CD4-positive, CD25-positive, alpha-beta regulatory T cell (primary cell): Measurements from ENCODE around the gene KRTAP29-1. TPM values are rescaled to one million over a fixed set of nuclear protein-coding genes. Genes with fewer than 3 reads are reported as not detected.

Experiments used
- polyA plus RNA-seq, 4 donors: library from polyadenylated mRNA; unstranded; fragments of 300-500 nt; fragmentation: Illumina TruSeq; gene quantifications; one replicate each; pipeline ENCODE4 v1.2.3, GENCODE V29; 2021
- total RNA-seq: library from RNA; stranded (reverse); gene quantifications from one replicate; pipeline ENCODE4 v1.2.3, GENCODE V29; 2022

Gene KRTAP29-1
- total and polyA plus RNA-seq, 5 donors from 2014 or later, result 0.63 TPM; not detected in 4

Other genes with a start within 250 kb of the KRTAP29-1 start
Only the 30 nearest of the 37 such genes appear.
- not detected for gene KRTAP4-16, start 200.6 kb downstream of the KRTAP29-1 start, total RNA-seq
- gene KRTAP4-16, start 200.6 kb downstream of the KRTAP29-1 start, polyA plus RNA-seq, result not detected
- gene KRTAP4-9, start 197.5 kb downstream of the KRTAP29-1 start, total RNA-seq, result not detected
- gene KRTAP4-9, start 197.5 kb downstream of the KRTAP29-1 start, polyA plus RNA-seq, result not detected
- gene KRTAP4-11, start 184.5 kb downstream of the KRTAP29-1 start, total RNA-seq, result not detected
- not detected for gene KRTAP4-11, start 184.5 kb downstream of the KRTAP29-1 start, polyA plus RNA-seq
- gene KRTAP4-12, start 178.7 kb downstream of the KRTAP29-1 start, total RNA-seq, result not detected
- gene KRTAP4-12, start 178.7 kb downstream of the KRTAP29-1 start, polyA plus RNA-seq, result not detected
- not detected for gene KRTAP4-6, start 162.3 kb downstream of the KRTAP29-1 start, total RNA-seq
- gene KRTAP4-6, start 162.3 kb downstream of the KRTAP29-1 start, polyA plus RNA-seq, result not detected
- not detected for gene KRTAP4-5, start 153.0 kb downstream of the KRTAP29-1 start, total RNA-seq
- not detected for gene KRTAP4-5, start 153.0 kb downstream of the KRTAP29-1 start, polyA plus RNA-seq
- not detected for gene KRTAP4-4, start 142.1 kb downstream of the KRTAP29-1 start, total RNA-seq
- not detected for gene KRTAP4-4, start 142.1 kb downstream of the KRTAP29-1 start, polyA plus RNA-seq
- gene KRTAP4-3, start 134.6 kb downstream of the KRTAP29-1 start, total RNA-seq, result not detected
- gene KRTAP4-3, start 134.6 kb downstream of the KRTAP29-1 start, polyA plus RNA-seq, result not detected
- gene KRTAP4-2, start 124.6 kb downstream of the KRTAP29-1 start, total RNA-seq, result not detected
- not detected for gene KRTAP4-2, start 124.6 kb downstream of the KRTAP29-1 start, polyA plus RNA-seq
- not detected for gene KRTAP4-1, start 117.9 kb downstream of the KRTAP29-1 start, total RNA-seq
- not detected for gene KRTAP4-1, start 117.9 kb downstream of the KRTAP29-1 start, polyA plus RNA-seq
- not detected for gene KRTAP9-1, start 113.0 kb downstream of the KRTAP29-1 start, total RNA-seq
- not detected for gene KRTAP9-1, start 113.0 kb downstream of the KRTAP29-1 start, polyA plus RNA-seq
- not detected for gene KRTAP9-2, start 76.2 kb downstream of the KRTAP29-1 start, total RNA-seq
- not detected for gene KRTAP9-2, start 76.2 kb downstream of the KRTAP29-1 start, polyA plus RNA-seq
- gene KRTAP9-3, start 70.4 kb downstream of the KRTAP29-1 start, total RNA-seq, result not detected
- gene KRTAP9-3, start 70.4 kb downstream of the KRTAP29-1 start, polyA plus RNA-seq, result not detected
- gene KRTAP9-8, start 64.9 kb downstream of the KRTAP29-1 start, total RNA-seq, result not detected
- not detected for gene KRTAP9-8, start 64.9 kb downstream of the KRTAP29-1 start, polyA plus RNA-seq
- gene KRTAP9-4, start 53.2 kb downstream of the KRTAP29-1 start, total RNA-seq, result not detected
- not detected for gene KRTAP9-4, start 53.2 kb downstream of the KRTAP29-1 start, polyA plus RNA-seq
- not detected for gene KRTAP9-9, start 47.5 kb downstream of the KRTAP29-1 start, total RNA-seq
- not detected for gene KRTAP9-9, start 47.5 kb downstream of the KRTAP29-1 start, polyA plus RNA-seq
- not detected for gene KRTAP9-6, start 37.5 kb downstream of the KRTAP29-1 start, total RNA-seq
- not detected for gene KRTAP9-6, start 37.5 kb downstream of the KRTAP29-1 start, polyA plus RNA-seq
- gene KRTAP9-7, start 27.2 kb downstream of the KRTAP29-1 start, total RNA-seq, result not detected
- not detected for gene KRTAP9-7, start 27.2 kb downstream of the KRTAP29-1 start, polyA plus RNA-seq
- gene KRTAP16-1, start 6.5 kb upstream of the KRTAP29-1 start, total RNA-seq, result 0.42 TPM
- under 1 TPM in 1 of 4 donors, not detected in 3; 0.17 TPM for gene KRTAP16-1, start 6.5 kb upstream of the KRTAP29-1 start, polyA plus RNA-seq
- not detected for gene KRTAP17-1, start 12.9 kb upstream of the KRTAP29-1 start, total RNA-seq
- not detected for gene KRTAP17-1, start 12.9 kb upstream of the KRTAP29-1 start, polyA plus RNA-seq
- not detected for gene KRT33A, start 48.0 kb upstream of the KRTAP29-1 start, total RNA-seq
- not detected for gene KRT33A, start 48.0 kb upstream of the KRTAP29-1 start, polyA plus RNA-seq
- gene KRT33B, start 67.0 kb upstream of the KRTAP29-1 start, total RNA-seq, result not detected
- gene KRT33B, start 67.0 kb upstream of the KRTAP29-1 start, polyA plus RNA-seq, result not detected
- gene KRT34, start 79.5 kb upstream of the KRTAP29-1 start, total RNA-seq, result not detected
- not detected for gene KRT34, start 79.5 kb upstream of the KRTAP29-1 start, polyA plus RNA-seq
- not detected for gene KRT31, start 94.8 kb upstream of the KRTAP29-1 start, total RNA-seq
- gene KRT31, start 94.8 kb upstream of the KRTAP29-1 start, polyA plus RNA-seq, result not detected
- not detected for gene KRT37, start 121.7 kb upstream of the KRTAP29-1 start, total RNA-seq
- not detected for gene KRT37, start 121.7 kb upstream of the KRTAP29-1 start, polyA plus RNA-seq
- gene KRT38, start 138.1 kb upstream of the KRTAP29-1 start, total RNA-seq, result not detected
- not detected for gene KRT38, start 138.1 kb upstream of the KRTAP29-1 start, polyA plus RNA-seq
- gene KRT32, start 164.5 kb upstream of the KRTAP29-1 start, total RNA-seq, result not detected
- gene KRT32, start 164.5 kb upstream of the KRTAP29-1 start, polyA plus RNA-seq, result not detected
- not detected for gene KRT35, start 178.3 kb upstream of the KRTAP29-1 start, total RNA-seq
- gene KRT35, start 178.3 kb upstream of the KRTAP29-1 start, polyA plus RNA-seq, result not detected
- not detected for gene KRT36, start 187.1 kb upstream of the KRTAP29-1 start, total RNA-seq
- gene KRT36, start 187.1 kb upstream of the KRTAP29-1 start, polyA plus RNA-seq, result not detected
- not detected for gene KRT13, start 202.8 kb upstream of the KRTAP29-1 start, total RNA-seq
- not detected for gene KRT13, start 202.8 kb upstream of the KRTAP29-1 start, polyA plus RNA-seq